GM12878 (cell line): ENCODE measurements around the gene ABTB1. TPM values are rescaled to one million over a fixed set of nuclear protein-coding genes. Genes with fewer than 3 reads are reported as not detected.

Source experiments
- ATAC-seq: fragments of 200-7000 bp; cut with Tn5 transposase; 3 replicates; pipeline ENCODE4 v1.9.1; 2020; ENCODE audit warnings: mild to moderate bottlenecking, moderate library complexity
- BruUV-seq: library from RNA; stranded (reverse); fragments of 400-500 nt; replicated peaks from 2 replicates; lab custom pipeline; 2021; lab: Mats Ljungman, UMichigan
- CTCF ChIA-PET: fragments of 300-600 bp; sonication (Branson Sonifier 250); formaldehyde crosslinking; extraction: SDS; loops from one replicate; lab custom pipeline; 2021; ENCODE audit warnings: inconsistent platforms; lab: Yijun Ruan, JAX
- POLR2A ChIA-PET: fragments of 350-600 bp; formaldehyde crosslinking; extraction: SDS; loops from one replicate; lab custom pipeline; 2021; ENCODE audit warnings: inconsistent platforms; lab: Charles Lee
- RAD21 ChIA-PET: fragments of 300-600 bp; sonication (Branson Sonifier 250); formaldehyde crosslinking; loops from one replicate; lab custom pipeline; 2023; ENCODE audit warnings: antibody characterized with exemption; ENCODE audit not compliant: unreplicated experiment; lab: Charles Lee
- SMC1A ChIA-PET: fragments of 300-600 bp; sonication (Branson Sonifier 250); formaldehyde crosslinking; loops from one replicate; lab custom pipeline; 2023; ENCODE audit not compliant: unreplicated experiment, uncharacterized antibody; lab: Charles Lee
- DNase-seq: peaks from one replicate; pipeline ENCODE4 v3.0.0-alpha.2; 2011; ENCODE audit warnings: low read depth, low spot score
- FAIRE-seq: peaks from 3 replicates; lab custom pipeline; 2011; peaks lifted over from hg19 to GRCh38; lab: Jason Lieb, UNC
- H2AFZ ChIP-seq: 2 replicates; pipeline ENCODE4 v1.6.0; 2011; ENCODE audit warnings: low read depth, low read length, control low read depth; ENCODE audit not compliant: control insufficient read depth
- H3K27ac ChIP-seq: 2 replicates; pipeline ENCODE4 v1.5.1; 2011; ENCODE audit warnings: control low read depth; ENCODE audit not compliant: control insufficient read depth, insufficient read depth
- H3K27me3 ChIP-seq, 2 experiments: replicated peaks in 1 of 2; 2 replicates each; pipeline versions ENCODE4 v1.6.0 to v1.6.1; 2011; ENCODE audit warnings: low read length in 1 of 2; ENCODE audit not compliant: control insufficient read depth in 2 of 2, insufficient read depth in 2 of 2
- H3K36me3 ChIP-seq, 2 experiments: 2 replicates each; pipeline ENCODE4 v1.5.1; 2011; ENCODE audit warnings: low read length in 1 of 2; ENCODE audit not compliant: control insufficient read depth in 2 of 2, insufficient read depth in 2 of 2
- H3K4me1 ChIP-seq: 2 replicates; pipeline ENCODE4 v1.6.1; 2011; ENCODE audit warnings: mild to moderate bottlenecking, low read length, moderate library complexity, mixed read lengths; ENCODE audit not compliant: control insufficient read depth, insufficient read depth
- H3K4me2 ChIP-seq: 2 replicates; pipeline ENCODE4 v1.6.0; 2011; ENCODE audit warnings: control low read depth; ENCODE audit not compliant: control insufficient read depth, insufficient read depth
- H3K4me3 ChIP-seq: fragments of 200-600 bp; sonication (generic); 2 replicates; pipeline ENCODE4 v1.5.1; 2016
- H3K79me2 ChIP-seq: 2 replicates; pipeline ENCODE4 v1.6.0; 2011; ENCODE audit warnings: low read length; ENCODE audit not compliant: control insufficient read depth, insufficient read depth
- H3K9ac ChIP-seq: 2 replicates; pipeline ENCODE4 v1.8.0; 2011; ENCODE audit warnings: low read length, control low read depth, mixed read lengths; ENCODE audit not compliant: control insufficient read depth, insufficient read depth
- H3K9me3 ChIP-seq: replicated peaks from 3 replicates; pipeline ENCODE4 v1.5.1; 2011; ENCODE audit warnings: mild to moderate bottlenecking, low read length; ENCODE audit not compliant: control insufficient read depth, insufficient read depth
- H4K20me1 ChIP-seq: 2 replicates; pipeline ENCODE4 v1.6.0; 2011; ENCODE audit not compliant: control insufficient read depth, insufficient read depth
- EGR1 ChIP-seq, 2 experiments: IDR thresholded peaks; 1 replicate in 1 of 2; 2 replicates in 1 of 2; pipeline ENCODE4 v1.6.1; 2011 to 2012; ENCODE audit warnings: low read depth in 2 of 2, low read length in 2 of 2, borderline replicate concordance in 1 of 2, mild to moderate bottlenecking in 1 of 2, moderate library complexity in 1 of 2
- ETV6 ChIP-seq, 2 experiments: fragments of 450-650 bp in 1 of 2; IDR thresholded peaks in 1 of 2; conservative IDR thresholded peaks in 1 of 2; 2 replicates each; pipeline ENCODE4 v1.6.1; 2014; ENCODE audit warnings: antibody characterized with exemption in 1 of 2, borderline replicate concordance in 1 of 2, low read depth in 1 of 2, mild to moderate bottlenecking in 1 of 2, moderate library complexity in 1 of 2
- IKZF2 ChIP-seq, 2 experiments: fragments of 450-650 bp; IDR thresholded peaks; 2 replicates each; pipeline ENCODE4 v1.6.1; 2017; ENCODE audit warnings: mild to moderate bottlenecking in 2 of 2, moderate library complexity in 2 of 2
- MTA2 ChIP-seq: fragments of 450-650 bp; IDR thresholded peaks from 2 replicates; pipeline ENCODE4 v1.6.1; 2016; ENCODE audit warnings: low read depth, mild to moderate bottlenecking, moderate library complexity
- NFXL1 ChIP-seq: fragments of 450-650 bp; IDR thresholded peaks from 2 replicates; pipeline ENCODE4 v1.6.1; 2017; ENCODE audit warnings: antibody characterized with exemption, mild to moderate bottlenecking, borderline replicate concordance
- POLR2A ChIP-seq: IDR thresholded peaks from 2 replicates; pipeline ENCODE4 v1.6.1; 2011; ENCODE audit warnings: low read depth, mild to moderate bottlenecking, low read length
- POLR2AphosphoS2 ChIP-seq: IDR thresholded peaks from 2 replicates; pipeline ENCODE4 v1.6.1; 2011; ENCODE audit warnings: low read depth, mild to moderate bottlenecking, low read length, improper control_type of control experiment, moderate library complexity
- RB1 ChIP-seq: fragments of 450-650 bp; formaldehyde crosslinking; IDR thresholded peaks from 2 replicates; pipeline ENCODE4 v1.6.1; 2017; ENCODE audit warnings: mild to moderate bottlenecking, borderline replicate concordance
- SPI1 ChIP-seq: IDR thresholded peaks from 2 replicates; pipeline ENCODE4 v1.6.1; 2011; ENCODE audit warnings: low read depth, mild to moderate bottlenecking, low read length, moderate library complexity, borderline replicate concordance; ENCODE audit not compliant: insufficient read depth
- SREBF2 ChIP-seq: IDR thresholded peaks from 2 replicates; pipeline ENCODE4 v1.6.1; 2012; ENCODE audit warnings: mild to moderate bottlenecking, low read length
- TCF12 ChIP-seq: IDR thresholded peaks from 2 replicates; pipeline ENCODE4 v1.6.1; 2011; ENCODE audit warnings: low read depth, mild to moderate bottlenecking, low read length
- TCF7 ChIP-seq: IDR thresholded peaks from 2 replicates; pipeline ENCODE4 v1.6.1; 2014; ENCODE audit warnings: antibody characterized with exemption, borderline replicate concordance
- WGBS: methylation state at CpG from one replicate; pipeline ENCODE4 v1.1.6; 2016; ENCODE audit warnings: low lambda C conversion rate; ENCODE audit not compliant: insufficient replicate concordance, insufficient coverage; ENCODE audit errors: missing lambda C conversion rate; 5-methylcytosine and 5-hydroxymethylcytosine counted together
- in situ Hi-C: fragments of 300-500 bp; cut with MboI; formaldehyde crosslinking; loops from 9 replicates; pipeline ENCODE4 v1.14.3; 2018; ENCODE audit warnings: mixed read lengths
- intact Hi-C: fragments of 100-400 bp; cut with micrococcal nuclease; formaldehyde crosslinking; loops from one replicate; pipeline ENCODE4 v1.14.2; 2022; ENCODE audit not compliant: unreplicated experiment
- polyA plus RNA-seq, 11 experiments: library from polyadenylated mRNA; depleted of rRNA in 4 of 11; unstranded in 6 of 11; stranded (reverse) in 5 of 11; fragments of >200 nt; fragmentation: Nextera tagmentation in 4 of 11; fragmentation: Illumina TruSeq in 1 of 11; extraction: Ambion mirVana in 4 of 11; extraction: Trizol in 1 of 11; gene quantifications; 1 replicate in 1 of 11; 2 replicates in 10 of 11; pipeline versions ENCODE4 v1.2.1 to v1.2.3, GENCODE V29; 2011 to 2016; ENCODE audit warnings: inconsistent platforms in 2 of 11, missing spikeins in 2 of 11, low read depth in 1 of 11
- total RNA-seq, 4 experiments: library from RNA; depleted of rRNA in 3 of 4; stranded (reverse); fragments of >200 nt in 3 of 4; fragmentation: Illumina TruSeq in 1 of 4; extraction: Trizol in 1 of 4; gene quantifications; 2 replicates each; pipeline versions ENCODE4 v1.2.1 to v1.2.3, GENCODE V29; 2013 to 2021
- TF ChIP-seq, protein P1 (sequence below): IDR thresholded peaks from 2 replicates; pipeline ENCODE4 v1.6.1; 2011; ENCODE audit warnings: low read depth, mild to moderate bottlenecking, low read length, moderate library complexity, borderline replicate concordance; ENCODE audit errors: extremely low read depth
- TF ChIP-seq, protein P2 (sequence below): fragments of 450-650 bp; IDR thresholded peaks from 2 replicates; pipeline ENCODE4 v1.6.1; 2017; ENCODE audit warnings: mild to moderate bottlenecking, moderate library complexity
- TF ChIP-seq, protein P3 (sequence below): fragments of 450-650 bp; IDR thresholded peaks from 2 replicates; pipeline ENCODE4 v1.6.1; 2016; ENCODE audit warnings: mild to moderate bottlenecking
- TF ChIP-seq, protein P4 (sequence below): fragments of 450-650 bp; formaldehyde crosslinking; IDR thresholded peaks from 2 replicates; pipeline ENCODE4 v1.4.0; 2020; ENCODE audit warnings: mild to moderate bottlenecking, moderate library complexity

The ABTB1 gene
- total and polyA plus RNA-seq, 10 of the 15 experiments (the other 5 are each of a cell fraction or from before 2014, with no cell fraction given), result 0.11 to 10.2 (median 7.1) TPM

DNA sequence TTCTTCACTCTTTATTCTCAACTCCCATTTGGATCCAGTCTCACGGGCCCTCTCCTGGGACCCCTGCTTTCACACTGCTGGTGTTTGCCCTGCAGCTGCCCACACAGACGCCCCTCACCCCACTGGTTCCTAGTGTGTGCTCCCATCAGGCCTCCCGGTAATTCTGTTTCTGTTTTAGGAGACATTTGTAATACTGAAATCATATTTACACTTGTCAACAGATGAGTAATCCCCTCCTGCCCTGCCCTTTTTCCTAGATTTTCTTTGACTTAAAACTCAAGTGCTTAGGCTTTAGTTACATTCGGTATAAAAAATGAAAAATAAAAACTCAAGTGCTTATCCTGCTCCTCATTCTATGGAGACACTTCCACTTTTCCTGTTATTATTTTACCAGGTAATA lies 18.4 kb upstream of the ABTB1 start:
- Histone ChIP-seq H3K4me2 (no peak overlapping the region), H3K4me3 (no peak overlapping the region), H3K9me3 (no peaks in the 10 kb centered on the region), H3K36me3 (no peaks in the 10 kb centered on the region), H3K27ac (no peak overlapping the region), H3K4me1 (peaks cover 6% of the 10 kb centered on the region; the same call in 1 of the 2 replicates), H2AFZ (no peak overlapping the region), H4K20me1 (no peaks in the 10 kb centered on the region), H3K79me2 (no peaks in the 10 kb centered on the region), H3K27me3 (no peaks in the 10 kb centered on the region), H3K9ac (no peak overlapping the region)
- RAD21 ChIA-PET, result no interaction called here
- SMC1A ChIA-PET, result no interaction called here
- TF ChIP-seq MTA2 (no peak), SPI1 (no peak), NFXL1 (no peak), SREBF2 (no peak), ETV6 (conservative IDR thresholded peaks at IDR 0.05 in 1 of 2, IDR thresholded peaks at IDR 0.05 in 1 of 2; ENCODE audit: borderline replicate concordance in 1 of 2, low read depth in 1 of 2) (no peak), TCF7 (no peak), POLR2A (no peak), TCF12 (no peak), IKZF2 (IDR thresholded peaks at IDR 0.05) (no peak), EGR1 (IDR thresholded peaks at IDR 0.05; ENCODE audit: borderline replicate concordance in 1 of 2, low read depth in 2 of 2, low read length in 2 of 2) (no peak), RB1 (no peak), POLR2AphosphoS2 (no peak)
- TF ChIP-seq, protein P1, sequence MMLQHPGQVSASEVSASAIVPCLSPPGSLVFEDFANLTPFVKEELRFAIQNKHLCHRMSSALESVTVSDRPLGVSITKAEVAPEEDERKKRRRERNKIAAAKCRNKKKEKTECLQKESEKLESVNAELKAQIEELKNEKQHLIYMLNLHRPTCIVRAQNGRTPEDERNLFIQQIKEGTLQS, result no peak
- TF ChIP-seq, protein P2, sequence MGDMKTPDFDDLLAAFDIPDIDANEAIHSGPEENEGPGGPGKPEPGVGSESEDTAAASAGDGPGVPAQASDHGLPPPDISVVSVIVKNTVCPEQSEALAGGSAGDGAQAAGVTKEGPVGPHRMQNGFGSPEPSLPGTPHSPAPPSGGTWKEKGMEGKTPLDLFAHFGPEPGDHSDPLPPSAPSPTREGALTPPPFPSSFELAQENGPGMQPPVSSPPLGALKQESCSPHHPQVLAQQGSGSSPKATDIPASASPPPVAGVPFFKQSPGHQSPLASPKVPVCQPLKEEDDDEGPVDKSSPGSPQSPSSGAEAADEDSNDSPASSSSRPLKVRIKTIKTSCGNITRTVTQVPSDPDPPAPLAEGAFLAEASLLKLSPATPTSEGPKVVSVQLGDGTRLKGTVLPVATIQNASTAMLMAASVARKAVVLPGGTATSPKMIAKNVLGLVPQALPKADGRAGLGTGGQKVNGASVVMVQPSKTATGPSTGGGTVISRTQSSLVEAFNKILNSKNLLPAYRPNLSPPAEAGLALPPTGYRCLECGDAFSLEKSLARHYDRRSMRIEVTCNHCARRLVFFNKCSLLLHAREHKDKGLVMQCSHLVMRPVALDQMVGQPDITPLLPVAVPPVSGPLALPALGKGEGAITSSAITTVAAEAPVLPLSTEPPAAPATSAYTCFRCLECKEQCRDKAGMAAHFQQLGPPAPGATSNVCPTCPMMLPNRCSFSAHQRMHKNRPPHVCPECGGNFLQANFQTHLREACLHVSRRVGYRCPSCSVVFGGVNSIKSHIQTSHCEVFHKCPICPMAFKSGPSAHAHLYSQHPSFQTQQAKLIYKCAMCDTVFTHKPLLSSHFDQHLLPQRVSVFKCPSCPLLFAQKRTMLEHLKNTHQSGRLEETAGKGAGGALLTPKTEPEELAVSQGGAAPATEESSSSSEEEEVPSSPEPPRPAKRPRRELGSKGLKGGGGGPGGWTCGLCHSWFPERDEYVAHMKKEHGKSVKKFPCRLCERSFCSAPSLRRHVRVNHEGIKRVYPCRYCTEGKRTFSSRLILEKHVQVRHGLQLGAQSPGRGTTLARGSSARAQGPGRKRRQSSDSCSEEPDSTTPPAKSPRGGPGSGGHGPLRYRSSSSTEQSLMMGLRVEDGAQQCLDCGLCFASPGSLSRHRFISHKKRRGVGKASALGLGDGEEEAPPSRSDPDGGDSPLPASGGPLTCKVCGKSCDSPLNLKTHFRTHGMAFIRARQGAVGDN, result no peak
- TF ChIP-seq, protein P3, sequence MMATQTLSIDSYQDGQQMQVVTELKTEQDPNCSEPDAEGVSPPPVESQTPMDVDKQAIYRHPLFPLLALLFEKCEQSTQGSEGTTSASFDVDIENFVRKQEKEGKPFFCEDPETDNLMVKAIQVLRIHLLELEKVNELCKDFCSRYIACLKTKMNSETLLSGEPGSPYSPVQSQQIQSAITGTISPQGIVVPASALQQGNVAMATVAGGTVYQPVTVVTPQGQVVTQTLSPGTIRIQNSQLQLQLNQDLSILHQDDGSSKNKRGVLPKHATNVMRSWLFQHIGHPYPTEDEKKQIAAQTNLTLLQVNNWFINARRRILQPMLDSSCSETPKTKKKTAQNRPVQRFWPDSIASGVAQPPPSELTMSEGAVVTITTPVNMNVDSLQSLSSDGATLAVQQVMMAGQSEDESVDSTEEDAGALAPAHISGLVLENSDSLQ, result no peak
- TF ChIP-seq, protein P4, sequence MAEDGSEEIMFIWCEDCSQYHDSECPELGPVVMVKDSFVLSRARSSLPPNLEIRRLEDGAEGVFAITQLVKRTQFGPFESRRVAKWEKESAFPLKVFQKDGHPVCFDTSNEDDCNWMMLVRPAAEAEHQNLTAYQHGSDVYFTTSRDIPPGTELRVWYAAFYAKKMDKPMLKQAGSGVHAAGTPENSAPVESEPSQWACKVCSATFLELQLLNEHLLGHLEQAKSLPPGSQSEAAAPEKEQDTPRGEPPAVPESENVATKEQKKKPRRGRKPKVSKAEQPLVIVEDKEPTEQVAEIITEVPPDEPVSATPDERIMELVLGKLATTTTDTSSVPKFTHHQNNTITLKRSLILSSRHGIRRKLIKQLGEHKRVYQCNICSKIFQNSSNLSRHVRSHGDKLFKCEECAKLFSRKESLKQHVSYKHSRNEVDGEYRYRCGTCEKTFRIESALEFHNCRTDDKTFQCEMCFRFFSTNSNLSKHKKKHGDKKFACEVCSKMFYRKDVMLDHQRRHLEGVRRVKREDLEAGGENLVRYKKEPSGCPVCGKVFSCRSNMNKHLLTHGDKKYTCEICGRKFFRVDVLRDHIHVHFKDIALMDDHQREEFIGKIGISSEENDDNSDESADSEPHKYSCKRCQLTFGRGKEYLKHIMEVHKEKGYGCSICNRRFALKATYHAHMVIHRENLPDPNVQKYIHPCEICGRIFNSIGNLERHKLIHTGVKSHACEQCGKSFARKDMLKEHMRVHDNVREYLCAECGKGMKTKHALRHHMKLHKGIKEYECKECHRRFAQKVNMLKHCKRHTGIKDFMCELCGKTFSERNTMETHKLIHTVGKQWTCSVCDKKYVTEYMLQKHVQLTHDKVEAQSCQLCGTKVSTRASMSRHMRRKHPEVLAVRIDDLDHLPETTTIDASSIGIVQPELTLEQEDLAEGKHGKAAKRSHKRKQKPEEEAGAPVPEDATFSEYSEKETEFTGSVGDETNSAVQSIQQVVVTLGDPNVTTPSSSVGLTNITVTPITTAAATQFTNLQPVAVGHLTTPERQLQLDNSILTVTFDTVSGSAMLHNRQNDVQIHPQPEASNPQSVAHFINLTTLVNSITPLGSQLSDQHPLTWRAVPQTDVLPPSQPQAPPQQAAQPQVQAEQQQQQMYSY, result no peak
- POLR2A ChIA-PET, result no interaction called here
- BruUV-seq, result no TSS peak
- WGBS, result 42% methylated on average over 4 of the region's 4 CpGs
- intact Hi-C loops, result no loop called here
- DNase-seq (no peak), FAIRE-seq (no peak), ATAC-seq (no peak)
- in situ Hi-C loops, result loop anchor here (5.0 kb wide), 1 partner anchor 308 kb away; no protein-coding TSS in a partner anchor
- CTCF ChIA-PET, result interaction anchor here (0.7 to 4.0 kb wide), 2 partner anchors 92 to 305 kb away, joined by 3 to 53 read pairs; no protein-coding TSS in a partner anchor
